BE2C (cell line): ENCODE data around the gene NEK11. TPM values are rescaled to one million over a fixed set of nuclear protein-coding genes. Genes with fewer than 3 reads are reported as not detected.

ENCODE experiments used
- DNase-seq: peaks from one replicate; pipeline ENCODE4 v3.0.0-alpha.2; 2020
- H3K27me3 ChIP-seq: fragments of 250-450 bp; sonication (Bioruptor Pico); 2 replicates; pipeline ENCODE4 v1.5.1; 2020; ENCODE audit warnings: mild to moderate bottlenecking
- H3K36me3 ChIP-seq: fragments of 250-450 bp; sonication (Bioruptor Pico); 2 replicates; pipeline ENCODE4 v1.5.1; 2020; ENCODE audit warnings: mild to moderate bottlenecking
- H3K4me1 ChIP-seq: fragments of 250-450 bp; sonication (Bioruptor Pico); 2 replicates; pipeline ENCODE4 v1.5.1; 2020
- H3K4me3 ChIP-seq: 2 replicates; pipeline ENCODE4 v1.5.1; 2011; ENCODE audit warnings: low read depth, low read length
- H3K9me3 ChIP-seq: fragments of 250-450 bp; sonication (Bioruptor Pico); 2 replicates; pipeline ENCODE4 v1.5.1; 2020
- CTCF ChIP-seq: IDR thresholded peaks from 2 replicates; pipeline ENCODE4 v1.5.1; 2012; ENCODE audit warnings: mild to moderate bottlenecking, low read depth, low read length
- polyA plus RNA-seq: library from polyadenylated mRNA; unstranded; fragments of >200 nt; gene quantifications from one replicate; pipeline ENCODE4 v1.2.1, GENCODE V29; 2012; ENCODE audit warnings: low read depth, missing spikeins; ENCODE audit not compliant: insufficient read length, insufficient read depth

The NEK11 gene, protein sequence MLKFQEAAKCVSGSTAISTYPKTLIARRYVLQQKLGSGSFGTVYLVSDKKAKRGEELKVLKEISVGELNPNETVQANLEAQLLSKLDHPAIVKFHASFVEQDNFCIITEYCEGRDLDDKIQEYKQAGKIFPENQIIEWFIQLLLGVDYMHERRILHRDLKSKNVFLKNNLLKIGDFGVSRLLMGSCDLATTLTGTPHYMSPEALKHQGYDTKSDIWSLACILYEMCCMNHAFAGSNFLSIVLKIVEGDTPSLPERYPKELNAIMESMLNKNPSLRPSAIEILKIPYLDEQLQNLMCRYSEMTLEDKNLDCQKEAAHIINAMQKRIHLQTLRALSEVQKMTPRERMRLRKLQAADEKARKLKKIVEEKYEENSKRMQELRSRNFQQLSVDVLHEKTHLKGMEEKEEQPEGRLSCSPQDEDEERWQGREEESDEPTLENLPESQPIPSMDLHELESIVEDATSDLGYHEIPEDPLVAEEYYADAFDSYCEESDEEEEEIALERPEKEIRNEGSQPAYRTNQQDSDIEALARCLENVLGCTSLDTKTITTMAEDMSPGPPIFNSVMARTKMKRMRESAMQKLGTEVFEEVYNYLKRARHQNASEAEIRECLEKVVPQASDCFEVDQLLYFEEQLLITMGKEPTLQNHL
- polyA plus RNA-seq, result 1.2 TPM

DNA sequence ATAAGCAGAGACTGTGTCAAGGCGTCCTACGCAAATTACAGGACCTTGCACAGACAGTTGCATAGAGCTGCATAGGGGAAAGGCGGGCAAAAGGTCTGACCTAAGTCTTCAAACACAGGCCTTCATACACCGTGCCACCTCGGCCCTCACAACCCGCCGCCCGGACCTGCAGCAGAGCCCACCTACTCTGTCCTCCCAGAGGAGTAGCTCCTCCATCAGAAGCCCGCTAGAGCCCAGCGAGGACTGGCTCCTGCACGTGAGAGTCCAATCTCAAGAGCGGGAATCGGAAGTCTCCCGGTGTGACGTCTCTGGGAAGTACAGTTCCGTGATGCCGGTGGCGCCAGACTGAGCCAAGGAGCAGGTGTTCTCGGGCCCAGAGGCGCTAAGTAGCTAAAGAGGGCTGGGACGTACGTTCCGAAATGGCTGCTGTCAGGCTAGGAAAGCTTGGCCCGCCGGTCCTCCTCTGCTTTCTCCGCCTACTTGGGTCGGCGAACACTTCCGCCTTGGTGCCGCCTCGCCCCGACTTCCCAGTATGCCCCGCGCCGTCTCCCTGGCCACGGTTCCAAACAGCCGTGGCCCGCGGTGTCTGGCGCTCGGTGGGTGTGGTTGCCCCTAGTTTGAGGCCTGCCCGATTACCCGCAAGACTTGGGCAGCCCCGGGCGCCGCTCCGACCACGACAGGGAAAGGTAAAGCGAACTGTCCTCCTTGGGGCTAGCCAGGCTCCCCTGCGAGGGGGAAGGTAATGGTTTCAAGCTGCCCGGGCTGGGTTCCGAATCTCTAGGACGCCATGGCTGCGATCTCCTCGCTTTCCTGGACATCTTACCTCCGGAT, at the start of gene NEK11, which contains the start of gene ASTE1:
NEK11 (plus strand) TSS at position 557 of the 831 bp plus-strand sequence. CDS start 2,832 bp downstream, outside the sequence.
ASTE1 (minus strand) TSS at position 505 of the 831 bp plus-strand sequence. CDS start 1,519 bp downstream, outside the sequence.
- Histone ChIP-seq H3K4me3 (peak within 1 kb of the TSS; percentile 86), H3K9me3 (no peaks in the 10 kb centered on the region), H3K27me3 (no peaks in the 10 kb centered on the region), H3K36me3 (no peaks in the 10 kb centered on the region), H3K4me1 (no peaks in the 10 kb centered on the region; the same call in 1 of the 2 replicates)
- DNase-seq, result peak; percentile 91
- TF ChIP-seq CTCF, result no peak

DNA sequence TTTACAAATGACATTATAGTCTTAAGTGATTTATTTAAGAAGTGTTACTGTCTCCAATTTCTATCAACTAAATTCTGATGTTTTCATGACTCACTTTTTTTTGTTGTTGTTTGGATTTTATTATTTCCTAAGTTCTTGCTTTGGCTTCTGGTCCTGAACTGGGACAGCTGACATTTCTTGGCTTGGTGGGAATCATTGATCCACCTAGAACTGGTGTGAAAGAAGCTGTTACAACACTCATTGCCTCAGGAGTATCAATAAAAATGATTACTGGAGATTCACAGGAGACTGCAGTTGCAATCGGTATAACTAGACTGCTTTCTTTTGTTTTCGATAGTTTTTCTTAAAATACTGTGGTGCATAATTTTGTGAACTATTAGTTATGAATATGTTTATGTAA, 47.6 kb upstream of the NEK11 start:
- H3K27me3 ChIP-seq, result no peaks in the 10 kb centered on the region
- H3K36me3 ChIP-seq, result peaks cover 29% of the 10 kb centered on the region
- H3K9me3 ChIP-seq, result no peaks in the 10 kb centered on the region
- no peak overlapping the region for H3K4me3 ChIP-seq
- DNase-seq, result no peak
- TF ChIP-seq CTCF, result no peak
- H3K4me1 ChIP-seq, result no peaks in the 10 kb centered on the region

DNA sequence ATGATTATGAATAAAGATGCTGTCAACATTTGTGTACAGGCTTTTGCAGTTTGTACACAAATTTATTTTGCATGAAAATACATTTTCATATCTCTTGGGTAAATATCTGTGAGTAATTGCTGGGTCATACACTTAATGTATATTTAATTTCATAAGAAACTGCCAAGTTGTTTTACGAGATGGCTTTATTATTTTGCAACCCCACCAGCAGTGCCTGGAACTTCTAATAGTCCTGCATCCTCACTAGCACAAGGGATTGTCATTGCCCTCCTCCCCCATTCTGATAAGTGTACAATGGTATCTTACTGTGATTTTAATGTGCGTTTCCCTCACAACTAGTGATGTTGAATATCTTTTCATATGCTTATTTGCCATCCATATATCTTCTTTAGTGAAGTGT, 45.2 kb upstream of the NEK11 start:
- H3K4me3 ChIP-seq, result no peak overlapping the region
- TF ChIP-seq CTCF, result no peak
- no peak for DNase-seq
- no peaks in the 10 kb centered on the region for H3K27me3 ChIP-seq
- peaks cover 14% of the 10 kb centered on the region for H3K36me3 ChIP-seq
- H3K4me1 ChIP-seq, result no peaks in the 10 kb centered on the region
- H3K9me3 ChIP-seq, result no peaks in the 10 kb centered on the region

DNA sequence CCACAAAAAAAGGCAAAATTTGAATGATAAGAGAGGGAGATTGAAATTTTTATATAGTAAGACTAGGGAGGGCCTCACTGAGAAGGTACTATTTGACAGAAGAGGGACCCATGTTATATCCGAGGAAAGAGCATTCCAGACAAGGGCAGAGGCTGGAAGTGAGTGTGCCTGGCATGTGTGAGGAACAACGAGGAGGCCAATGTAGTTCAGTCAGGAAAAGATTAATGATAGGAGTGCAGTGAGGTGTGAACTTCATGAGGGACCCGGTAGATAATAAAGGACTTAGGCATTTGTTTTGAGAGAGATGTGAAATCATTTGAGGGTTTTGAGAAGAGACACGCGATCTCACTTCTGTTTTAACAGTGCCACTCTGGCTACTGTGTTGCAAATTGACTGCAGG, 36.4 kb upstream of the NEK11 start:
- DNase-seq, result no peak
- Histone ChIP-seq H3K4me3 (no peak overlapping the region), H3K9me3 (no peaks in the 10 kb centered on the region), H3K4me1 (no peaks in the 10 kb centered on the region), H3K27me3 (no peaks in the 10 kb centered on the region), H3K36me3 (peaks cover 10% of the 10 kb centered on the region)
- TF ChIP-seq CTCF, result no peak

DNA sequence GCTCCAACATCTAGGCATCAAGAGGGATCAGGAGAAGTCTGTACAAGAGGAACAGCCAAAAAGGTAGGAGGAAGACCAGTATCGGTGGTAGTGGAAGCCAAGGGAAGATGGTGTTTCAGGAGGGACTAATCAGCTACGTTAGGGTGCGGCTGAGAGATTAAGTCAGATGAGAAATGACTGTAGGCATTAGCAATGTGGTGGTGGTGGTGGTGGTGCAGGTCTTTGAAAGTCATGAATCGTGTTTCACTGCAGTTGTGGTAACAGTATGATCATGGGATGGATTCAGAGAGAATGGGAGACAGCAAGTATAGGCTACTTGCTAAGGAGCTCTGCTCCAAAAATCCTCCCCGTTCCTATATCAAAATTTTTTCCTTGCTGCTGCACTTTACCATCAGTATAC, 35.6 kb upstream of the NEK11 start:
- TF ChIP-seq CTCF, result no peak
- H3K27me3 ChIP-seq, result no peaks in the 10 kb centered on the region
- H3K4me1 ChIP-seq, result no peaks in the 10 kb centered on the region
- peaks cover 12% of the 10 kb centered on the region for H3K36me3 ChIP-seq
- no peaks in the 10 kb centered on the region for H3K9me3 ChIP-seq
- no peak overlapping the region for H3K4me3 ChIP-seq
- no peak for DNase-seq
